NCI-H82 treated with DMSO at 0.1 percent for 48 hours (cell line): Measurements from ENCODE around the gene EPB41L5.

Source experiments
- DNase-seq: peaks from one replicate; lab custom pipeline; 2025; ENCODE audit not compliant: unreplicated experiment; lab: John Stamatoyannopoulos, UW

Gene EPB41L5

GRCh38 chr2:120224256-120224655, 211.4 kb downstream of the EPB41L5 start:
- no peak for DNase-seq

GRCh38 chr2:120224735-120225548, 212.1 kb downstream of the EPB41L5 start:
- DNase-seq, result no peak

- no peak for DNase-seq
Observed at GRCh38 chr2:120225549-120226065, 212.7 kb downstream of the EPB41L5 start.

- DNase-seq, result no peak
Observed at GRCh38 chr2:120226316-120226715, 213.4 kb downstream of the EPB41L5 start.

GRCh38 chr2:120227111-120227991, 214.5 kb downstream of the EPB41L5 start:
- DNase-seq, result no peak

- no peak for DNase-seq
Observed at GRCh38 chr2:120228503-120228902, 215.6 kb downstream of the EPB41L5 start.
